ENCODE measurements around the gene MYOF. TPM values are rescaled to one million over a fixed set of nuclear protein-coding genes. Genes with fewer than 3 reads are reported as not detected.

MYOF gene
- total and polyA plus RNA-seq, 9 of the 15 experiments (the other 6 are each of a cell fraction or from before 2014, with no cell fraction given) = 0.06 to 0.27 TPM; not detected in 7

- TF ChIP-seq MGA (IDR thresholded peaks at IDR 0.05) (no peak), SIX5 (IDR thresholded peaks at IDR 0.05; ENCODE audit: borderline replicate concordance in 1 of 2, insufficient read depth in 1 of 2, low read depth in 1 of 2, low read length in 2 of 2) (no peak), POLR2AphosphoS2 (IDR thresholded peaks at IDR 0.05; ENCODE audit: low read length) (no peak), MLX (CRISPR knock-in tag; conservative IDR thresholded peaks at IDR 0.05) (no peak), ZBTB5 (IDR thresholded peaks at IDR 0.05) (no peak), KDM5B (IDR thresholded peaks at IDR 0.05; ENCODE audit: insufficient replicate concordance, low read depth, low read length) (no peak), RFX1 (IDR thresholded peaks at IDR 0.05) (no peak), ARID4B (CRISPR knock-in tag; IDR thresholded peaks at IDR 0.05) (no peak)
Observed at GRCh38 chr10:93337309-93337721, 144.8 kb downstream of the MYOF start (continued).

All from K562 (cell line).